Measurements from ENCODE around the gene CABYR.

Gene CABYR

GRCh38 chr18:24160086-24160485, 21.2 kb downstream of the CABYR start:
- Mint-ChIP-seq H3K4me1 (peaks cover 8% of the 10 kb centered on the region), H3K27me3 (ENCODE audit: low read depth) (no peaks in the 10 kb centered on the region), H3K27ac (no peak overlapping the region)

DNA sequence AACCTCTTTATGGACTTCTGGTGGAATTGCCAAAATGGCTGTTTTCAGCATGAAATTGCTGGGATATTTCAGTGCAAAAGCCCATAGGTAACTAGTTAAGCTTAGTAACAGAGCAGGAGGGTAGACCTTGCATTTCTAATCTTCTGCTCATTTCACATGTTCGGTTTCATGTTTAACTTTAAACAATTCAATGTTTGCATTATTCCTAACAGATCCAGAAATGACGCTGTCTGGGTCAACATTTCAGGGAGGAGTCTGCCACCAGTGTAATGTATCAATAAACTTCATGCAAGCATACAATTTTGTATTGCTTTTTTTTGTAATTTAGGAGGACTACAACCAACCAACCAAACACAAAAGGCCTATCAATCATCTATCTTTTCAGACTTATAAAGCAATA, 22.4 kb downstream of the CABYR start:
- Mint-ChIP-seq H3K36me3 (ENCODE audit: low read depth) (peaks cover 69% of the 10 kb centered on the region), H3K4me1 (peaks cover 8% of the 10 kb centered on the region), H3K4me3 (no peak overlapping the region), H3K27ac (no peak overlapping the region), H3K9me3 (no peaks in the 10 kb centered on the region), H3K27me3 (ENCODE audit: low read depth) (no peaks in the 10 kb centered on the region)
- TF ChIP-seq, protein P1, sequence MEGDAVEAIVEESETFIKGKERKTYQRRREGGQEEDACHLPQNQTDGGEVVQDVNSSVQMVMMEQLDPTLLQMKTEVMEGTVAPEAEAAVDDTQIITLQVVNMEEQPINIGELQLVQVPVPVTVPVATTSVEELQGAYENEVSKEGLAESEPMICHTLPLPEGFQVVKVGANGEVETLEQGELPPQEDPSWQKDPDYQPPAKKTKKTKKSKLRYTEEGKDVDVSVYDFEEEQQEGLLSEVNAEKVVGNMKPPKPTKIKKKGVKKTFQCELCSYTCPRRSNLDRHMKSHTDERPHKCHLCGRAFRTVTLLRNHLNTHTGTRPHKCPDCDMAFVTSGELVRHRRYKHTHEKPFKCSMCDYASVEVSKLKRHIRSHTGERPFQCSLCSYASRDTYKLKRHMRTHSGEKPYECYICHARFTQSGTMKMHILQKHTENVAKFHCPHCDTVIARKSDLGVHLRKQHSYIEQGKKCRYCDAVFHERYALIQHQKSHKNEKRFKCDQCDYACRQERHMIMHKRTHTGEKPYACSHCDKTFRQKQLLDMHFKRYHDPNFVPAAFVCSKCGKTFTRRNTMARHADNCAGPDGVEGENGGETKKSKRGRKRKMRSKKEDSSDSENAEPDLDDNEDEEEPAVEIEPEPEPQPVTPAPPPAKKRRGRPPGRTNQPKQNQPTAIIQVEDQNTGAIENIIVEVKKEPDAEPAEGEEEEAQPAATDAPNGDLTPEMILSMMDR (IDR thresholded peaks at IDR 0.05; ENCODE audit: unreplicated experiment in 3 of 3): no peak

More at GRCh38 chr18:24160086-24160485, 21.2 kb downstream of the CABYR start:
- no peak overlapping the region for H3K4me3 Mint-ChIP-seq
- H3K36me3 Mint-ChIP-seq (ENCODE audit: low read depth): peaks cover 63% of the 10 kb centered on the region
- H3K9me3 Mint-ChIP-seq: no peaks in the 10 kb centered on the region
- TF ChIP-seq, protein P1 (IDR thresholded peaks at IDR 0.05; ENCODE audit: unreplicated experiment in 3 of 3): no peak

DNA sequence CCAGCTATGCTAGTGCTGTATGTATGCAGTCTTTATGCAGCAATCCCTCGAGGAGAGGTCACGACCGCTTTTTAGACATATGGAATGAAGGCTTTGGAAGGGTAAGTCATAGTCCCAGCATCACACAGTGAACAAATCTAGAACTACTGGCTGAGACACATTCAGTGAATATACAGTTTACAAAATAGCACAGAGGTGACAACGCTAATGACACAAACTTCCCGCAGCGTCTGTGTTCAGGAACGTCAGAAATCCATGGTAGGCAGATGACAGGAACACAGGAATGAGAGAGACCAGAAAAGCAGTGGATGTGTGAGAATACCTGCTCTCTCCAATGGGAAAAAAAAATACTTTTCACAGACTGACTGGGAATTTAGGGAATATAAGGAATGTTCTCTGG, 29.6 kb downstream of the CABYR start:
- no peaks in the 10 kb centered on the region for H3K4me1 Mint-ChIP-seq
- H3K9me3 Mint-ChIP-seq: no peaks in the 10 kb centered on the region
- no peak overlapping the region for H3K27ac Mint-ChIP-seq
- no peaks in the 10 kb centered on the region for H3K27me3 Mint-ChIP-seq (ENCODE audit: low read depth)
- peaks cover 63% of the 10 kb centered on the region for H3K36me3 Mint-ChIP-seq (ENCODE audit: low read depth)
- no peak overlapping the region for H3K4me3 Mint-ChIP-seq
- TF ChIP-seq, protein P1 (IDR thresholded peaks at IDR 0.05; ENCODE audit: unreplicated experiment in 3 of 3): no peak

DNA sequence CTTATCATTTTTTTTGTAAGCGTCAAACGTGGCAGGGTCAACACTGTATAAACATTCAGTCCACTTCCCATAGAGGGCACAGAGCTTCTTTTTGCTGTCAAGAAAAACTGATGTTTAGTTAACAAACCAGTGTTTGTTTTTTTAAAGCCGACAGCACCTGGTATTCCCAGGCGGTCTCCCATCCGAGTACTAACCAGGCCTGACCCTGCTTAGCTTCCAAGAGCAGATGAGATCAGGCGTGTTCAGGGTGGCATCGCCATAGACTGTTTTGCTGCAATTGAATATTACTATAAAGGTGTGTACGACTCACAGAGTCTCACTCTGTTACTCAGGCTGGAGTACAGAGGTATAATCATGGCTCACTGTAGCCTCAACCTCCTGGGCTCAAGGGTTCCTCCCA, 31.5 kb downstream of the CABYR start:
- TF ChIP-seq, protein P1 (IDR thresholded peaks at IDR 0.05; ENCODE audit: unreplicated experiment in 3 of 3): no peak
- peaks cover 54% of the 10 kb centered on the region for H3K36me3 Mint-ChIP-seq (ENCODE audit: low read depth)
- H3K9me3 Mint-ChIP-seq: no peaks in the 10 kb centered on the region
- H3K27ac Mint-ChIP-seq: no peak overlapping the region
- no peaks in the 10 kb centered on the region for H3K4me1 Mint-ChIP-seq
- H3K27me3 Mint-ChIP-seq (ENCODE audit: low read depth): no peaks in the 10 kb centered on the region
- H3K4me3 Mint-ChIP-seq: no peak overlapping the region

- Mint-ChIP-seq H3K27ac (no peak overlapping the region), H3K4me3 (no peak overlapping the region), H3K4me1 (no peaks in the 10 kb centered on the region), H3K9me3 (no peaks in the 10 kb centered on the region), H3K36me3 (ENCODE audit: low read depth) (peaks cover 37% of the 10 kb centered on the region), H3K27me3 (ENCODE audit: low read depth) (no peaks in the 10 kb centered on the region)
- TF ChIP-seq, protein P1 (IDR thresholded peaks at IDR 0.05; ENCODE audit: unreplicated experiment in 3 of 3): no peak
Observed at GRCh38 chr18:24173997-24174396, 35.1 kb downstream of the CABYR start.

GRCh38 chr18:24176727-24177416, 38.0 kb downstream of the CABYR start:
- H3K4me3 Mint-ChIP-seq: no peak overlapping the region
- H3K9me3 Mint-ChIP-seq: no peaks in the 10 kb centered on the region
- H3K27ac Mint-ChIP-seq: no peak overlapping the region
- H3K4me1 Mint-ChIP-seq: no peaks in the 10 kb centered on the region
- TF ChIP-seq, protein P1 (IDR thresholded peaks at IDR 0.05; ENCODE audit: unreplicated experiment in 3 of 3): peak; percentile 45 to 61 (median 46)
- peaks cover 29% of the 10 kb centered on the region for H3K36me3 Mint-ChIP-seq (ENCODE audit: low read depth)
- H3K27me3 Mint-ChIP-seq (ENCODE audit: low read depth): no peaks in the 10 kb centered on the region
